Omental fat pad (tissue), 4 donors: Measurements from ENCODE around the gene SLC51B. TPM values are rescaled to one million over a fixed set of nuclear protein-coding genes. Genes with fewer than 3 reads are reported as not detected.

ENCODE experiments used
- ATAC-seq: fragments of 150-250 bp; one replicate; pipeline ENCODE4 v1.9.1; 2016; ENCODE audit warnings: mild to moderate bottlenecking, moderate library complexity; ENCODE audit not compliant: low FRiP score
- DNase-seq: peaks from one replicate; pipeline ENCODE4 v3.0.0-alpha.2; 2019; ENCODE audit warnings: low spot score
- CTCF ChIP-seq, 3 donors: fragments of 450-650 bp; IDR thresholded peaks; one replicate each; pipeline ENCODE4 v1.5.1; 2016 to 2017; ENCODE audit warnings: antibody characterized with exemption in 3 of 3, mild to moderate bottlenecking in 3 of 3, moderate library complexity in 2 of 3
- total RNA-seq, 4 donors: library from RNA; depleted of rRNA; stranded (reverse); fragments of >200 nt; gene quantifications; one replicate each; pipeline ENCODE4 v1.1.0, GENCODE V29; 2016

The SLC51B gene
- total RNA-seq, 4 donors from 2014 or later, result not detected

- no peak for DNase-seq
- TF ChIP-seq CTCF (IDR thresholded peaks at IDR 0.05), result no peak
- ATAC-seq, result no peak
Observed at GRCh38 chr15:65058394-65059368, 13.5 kb downstream of the SLC51B start.

- TF ChIP-seq CTCF (IDR thresholded peaks at IDR 0.05), result no peak
- DNase-seq, result no peak
- no peak for ATAC-seq
Observed at GRCh38 chr15:65059369-65059750, 14.2 kb downstream of the SLC51B start.

GRCh38 chr15:65059931-65060596 lies 14.9 kb downstream of the SLC51B start:
- no peak for TF ChIP-seq CTCF (IDR thresholded peaks at IDR 0.05)
- DNase-seq (no peak), ATAC-seq (no peak)

GRCh38 chr15:65060641-65061397 lies 15.6 kb downstream of the SLC51B start:
- DNase-seq, result no peak
- TF ChIP-seq CTCF (IDR thresholded peaks at IDR 0.05), result no peak
- ATAC-seq, result no peak

- TF ChIP-seq CTCF (IDR thresholded peaks at IDR 0.05), result no peak
- DNase-seq, result no peak
- ATAC-seq, result no peak
Observed at GRCh38 chr15:65062061-65062460, 16.9 kb downstream of the SLC51B start.

GRCh38 chr15:65062726-65063125 lies 17.5 kb downstream of the SLC51B start:
- ATAC-seq, result no peak
- TF ChIP-seq CTCF (IDR thresholded peaks at IDR 0.05), result no peak
- DNase-seq, result no peak
